NCI-H82 treated with DMSO at 0.1 percent for 48 hours (cell line): ENCODE measurements around the gene KATNB1.

ENCODE experiments used
- DNase-seq: peaks from one replicate; lab custom pipeline; 2025; ENCODE audit not compliant: unreplicated experiment; lab: John Stamatoyannopoulos, UW

KATNB1 gene

DNA sequence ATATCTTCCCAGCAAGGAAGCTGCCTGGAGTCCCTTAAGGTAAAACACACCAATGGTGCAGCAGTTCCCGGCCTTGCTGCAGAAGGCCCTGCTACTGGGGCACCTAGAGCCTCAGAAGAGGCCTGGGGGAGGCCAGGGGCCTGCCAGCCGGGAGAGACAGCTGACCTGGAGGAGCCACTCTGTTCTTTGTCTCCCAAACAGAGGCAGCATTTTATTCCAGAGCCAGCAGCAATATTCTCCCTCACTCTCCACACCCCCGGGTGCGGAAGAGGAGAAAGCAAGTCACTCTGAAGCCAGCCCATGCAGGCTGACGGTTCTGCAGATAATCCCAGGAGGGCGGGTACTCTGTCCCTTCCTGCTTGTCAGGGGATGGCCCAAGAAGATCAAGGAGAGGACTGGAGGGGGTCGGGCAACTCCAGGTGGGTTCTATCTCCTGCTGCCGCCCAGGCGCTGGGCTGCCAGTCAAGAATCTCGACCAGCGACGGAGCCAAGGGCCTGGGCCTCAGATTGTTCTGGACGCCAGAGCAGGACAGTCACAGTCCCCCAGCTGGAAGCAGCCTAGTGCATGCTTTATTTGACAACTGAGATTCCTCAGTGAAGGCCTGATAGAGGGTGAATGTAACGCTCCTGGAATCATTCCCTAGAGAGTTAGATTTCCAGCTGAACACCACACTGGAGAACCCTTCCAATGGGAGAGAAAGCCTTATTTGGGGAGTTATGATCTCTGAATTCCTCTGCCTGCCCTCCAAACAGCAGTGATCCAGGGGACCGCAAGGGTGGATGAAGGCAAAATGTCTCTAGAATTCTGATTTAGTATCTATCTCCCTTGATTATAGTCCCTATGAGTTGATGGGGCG lies 67.8 kb downstream of the KATNB1 start:
- no peak for DNase-seq

DNA sequence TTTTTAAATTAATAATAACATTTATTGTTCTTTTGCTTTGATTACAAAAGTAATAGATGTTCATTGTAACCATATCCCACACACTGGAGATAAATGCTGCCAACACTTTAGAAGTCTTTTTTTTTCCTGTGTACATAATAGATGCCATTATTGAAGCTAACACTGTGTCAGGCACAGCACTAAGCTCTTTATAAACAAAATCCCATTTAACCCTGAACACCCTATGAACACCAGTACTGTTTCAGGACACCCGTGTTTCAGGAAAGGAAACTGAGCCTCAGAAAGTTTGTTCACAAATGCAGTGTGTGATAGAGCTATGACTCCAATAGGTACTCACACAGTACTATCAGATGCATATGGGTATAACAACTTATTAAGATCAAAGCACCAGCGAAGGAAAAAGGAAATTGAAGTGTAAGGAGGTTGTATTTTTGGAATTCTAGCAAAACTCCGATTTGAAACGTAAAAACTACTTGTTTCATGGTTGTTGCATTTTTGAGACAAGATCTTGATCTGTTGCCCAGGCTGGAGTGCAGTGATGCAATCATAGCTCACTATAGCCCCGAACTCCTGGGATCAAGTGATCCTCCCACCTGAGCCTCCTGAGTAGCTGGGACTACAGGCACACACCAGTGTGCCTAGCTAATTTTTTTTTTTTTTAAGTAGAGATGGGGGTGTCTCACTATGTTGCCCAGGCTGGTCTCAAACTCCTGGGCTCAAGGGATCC lies 68.7 kb downstream of the KATNB1 start:
- DNase-seq: no peak

- no peak for DNase-seq
Observed at GRCh38 chr16:57805176-57805575, 69.6 kb downstream of the KATNB1 start.
